ENCODE data around the gene CNTN4. TPM values are rescaled to one million over a fixed set of nuclear protein-coding genes. Genes with fewer than 3 reads are reported as not detected.

The CNTN4 gene
- total RNA-seq, 4 donors from 2014 or later, result 6.6 to 10.7 (median 9.7) TPM

DNA sequence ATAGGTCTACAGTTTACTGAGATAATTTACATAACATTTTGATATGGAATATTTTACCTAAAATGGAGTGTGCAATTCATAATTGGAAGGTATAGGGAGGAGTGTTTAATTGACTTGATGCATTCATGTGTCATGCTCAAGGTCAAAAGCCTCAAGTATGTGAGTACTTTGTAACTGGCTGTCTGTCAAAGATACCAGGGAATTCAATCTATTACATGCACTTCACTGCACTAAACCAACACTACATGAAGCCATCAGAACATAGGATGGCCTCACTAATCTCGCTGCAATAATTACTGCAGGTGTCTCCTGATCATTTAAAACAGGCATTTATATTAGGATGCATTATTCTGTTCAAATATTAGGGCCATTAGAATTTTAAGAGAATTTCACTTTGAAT is 367.2 kb downstream of the CNTN4 start:
- no peak for DNase-seq (ENCODE audit: extremely low spot score)
- Histone ChIP-seq H3K27ac (replicated peaks in 1 of 4) (no peak overlapping the region), H3K36me3 (no peaks in the 10 kb centered on the region), H3K27me3 (no peaks in the 10 kb centered on the region), H3K9me3 (no peaks in the 10 kb centered on the region), H3K4me1 (peaks cover 0 to 6% (median 0%) of the 10 kb centered on the region in 4 donors), H3K4me3 (no peak overlapping the region)
- TF ChIP-seq, protein P1, sequence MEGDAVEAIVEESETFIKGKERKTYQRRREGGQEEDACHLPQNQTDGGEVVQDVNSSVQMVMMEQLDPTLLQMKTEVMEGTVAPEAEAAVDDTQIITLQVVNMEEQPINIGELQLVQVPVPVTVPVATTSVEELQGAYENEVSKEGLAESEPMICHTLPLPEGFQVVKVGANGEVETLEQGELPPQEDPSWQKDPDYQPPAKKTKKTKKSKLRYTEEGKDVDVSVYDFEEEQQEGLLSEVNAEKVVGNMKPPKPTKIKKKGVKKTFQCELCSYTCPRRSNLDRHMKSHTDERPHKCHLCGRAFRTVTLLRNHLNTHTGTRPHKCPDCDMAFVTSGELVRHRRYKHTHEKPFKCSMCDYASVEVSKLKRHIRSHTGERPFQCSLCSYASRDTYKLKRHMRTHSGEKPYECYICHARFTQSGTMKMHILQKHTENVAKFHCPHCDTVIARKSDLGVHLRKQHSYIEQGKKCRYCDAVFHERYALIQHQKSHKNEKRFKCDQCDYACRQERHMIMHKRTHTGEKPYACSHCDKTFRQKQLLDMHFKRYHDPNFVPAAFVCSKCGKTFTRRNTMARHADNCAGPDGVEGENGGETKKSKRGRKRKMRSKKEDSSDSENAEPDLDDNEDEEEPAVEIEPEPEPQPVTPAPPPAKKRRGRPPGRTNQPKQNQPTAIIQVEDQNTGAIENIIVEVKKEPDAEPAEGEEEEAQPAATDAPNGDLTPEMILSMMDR (IDR thresholded peaks at IDR 0.05), result no peak
- TF ChIP-seq EP300 (IDR thresholded peaks at IDR 0.05) (no peak), POLR2AphosphoS5 (IDR thresholded peaks at IDR 0.05) (no peak), POLR2A (IDR thresholded peaks at IDR 0.05; ENCODE audit: low read depth) (no peak)
- intact Hi-C loops (cut with DNase I), result no loop called here
- WGBS, result 91% methylated on average over 1 of the region's 1 CpG

DNA sequence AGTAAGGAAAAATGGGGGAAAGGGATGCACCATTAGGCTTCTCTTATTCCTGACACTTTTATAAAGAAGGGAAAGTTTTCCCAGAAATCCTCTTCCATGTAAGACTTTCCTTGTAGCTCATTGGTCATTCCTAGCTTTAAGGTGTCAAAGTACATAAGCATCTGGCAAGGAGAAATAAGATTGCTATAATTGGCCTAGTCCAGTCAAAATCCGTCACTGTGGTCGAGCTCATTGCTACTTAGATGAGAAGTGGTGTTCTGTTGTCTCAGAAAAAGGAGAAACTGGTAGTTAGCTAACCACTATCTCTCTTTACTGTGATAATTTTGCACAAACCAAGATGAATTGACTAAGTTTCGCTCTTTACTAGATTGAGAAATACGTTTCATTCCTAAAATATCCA is 370.1 kb downstream of the CNTN4 start:
- DNase-seq (ENCODE audit: extremely low spot score), result no peak
- no peaks in the 10 kb centered on the region for H3K36me3 ChIP-seq
- no peaks in the 10 kb centered on the region for H3K27me3 ChIP-seq
- intact Hi-C loops (cut with DNase I), result no loop called here
- 88% methylated on average over 4 of the region's 4 CpGs for WGBS
- H3K4me1 ChIP-seq, result peaks cover 0 to 6% (median 0%) of the 10 kb centered on the region in 4 donors
- no peak for TF ChIP-seq POLR2A (IDR thresholded peaks at IDR 0.05; ENCODE audit: low read depth)
- TF ChIP-seq POLR2AphosphoS5 (IDR thresholded peaks at IDR 0.05), result no peak
- TF ChIP-seq, protein P1 (IDR thresholded peaks at IDR 0.05), result no peak
- TF ChIP-seq EP300 (IDR thresholded peaks at IDR 0.05), result no peak
- H3K4me3 ChIP-seq, result no peak overlapping the region
- no peak overlapping the region for H3K27ac ChIP-seq (replicated peaks in 1 of 4)
- H3K9me3 ChIP-seq, result no peaks in the 10 kb centered on the region

DNA sequence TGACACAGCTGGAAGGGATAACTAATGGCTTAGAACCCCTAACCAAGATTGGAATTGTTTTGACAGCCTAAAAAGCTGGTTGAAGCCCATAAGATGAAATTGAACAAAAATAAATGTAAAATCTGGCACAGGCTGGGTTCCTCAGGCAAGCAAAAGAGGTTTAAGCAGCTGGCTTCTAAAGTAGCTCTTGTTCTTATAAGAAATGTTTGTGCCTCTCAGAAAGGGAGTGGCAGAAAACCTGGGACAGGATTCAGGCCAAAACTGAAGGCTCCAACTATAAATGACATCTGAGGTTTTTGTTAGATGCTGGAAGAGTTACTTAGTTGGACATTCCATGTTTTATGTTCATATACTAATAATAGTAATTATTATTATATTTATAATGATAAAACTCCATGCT is 378.3 kb downstream of the CNTN4 start:
- no peaks in the 10 kb centered on the region for H3K9me3 ChIP-seq
- intact Hi-C loops (cut with DNase I), result no loop called here
- no peak overlapping the region for H3K27ac ChIP-seq (replicated peaks in 1 of 4)
- no peaks in the 10 kb centered on the region for H3K4me1 ChIP-seq
- DNase-seq (ENCODE audit: extremely low spot score), result no peak
- no peaks in the 10 kb centered on the region for H3K27me3 ChIP-seq
- H3K4me3 ChIP-seq, result no peak overlapping the region
- H3K36me3 ChIP-seq, result no peaks in the 10 kb centered on the region
- no peak for TF ChIP-seq EP300 (IDR thresholded peaks at IDR 0.05)
- TF ChIP-seq, protein P1 (IDR thresholded peaks at IDR 0.05), result no peak
- no peak for TF ChIP-seq POLR2A (IDR thresholded peaks at IDR 0.05; ENCODE audit: low read depth)
- no peak for TF ChIP-seq POLR2AphosphoS5 (IDR thresholded peaks at IDR 0.05)

DNA sequence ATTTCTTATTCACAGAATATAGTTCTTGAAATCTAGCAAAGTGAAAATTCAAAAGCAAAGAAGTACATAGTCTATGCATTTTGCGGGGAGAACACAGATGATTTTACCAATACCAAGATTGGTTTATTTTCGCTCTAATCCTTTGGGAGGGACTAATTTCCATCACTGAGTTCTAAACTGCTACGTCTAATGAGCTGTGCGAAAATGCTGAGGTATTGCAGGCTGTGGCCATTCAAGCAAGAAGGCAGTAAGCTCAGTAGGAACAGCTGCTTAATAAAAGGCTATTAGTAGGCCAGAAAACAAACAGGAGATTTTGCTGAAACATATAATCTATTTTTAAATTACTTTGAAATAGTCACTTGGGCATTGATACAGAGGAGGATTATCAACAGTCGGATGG is 379.0 kb downstream of the CNTN4 start:
- H3K4me3 ChIP-seq, result no peak overlapping the region
- H3K27me3 ChIP-seq, result no peaks in the 10 kb centered on the region
- no peaks in the 10 kb centered on the region for H3K4me1 ChIP-seq
- H3K36me3 ChIP-seq, result no peaks in the 10 kb centered on the region
- H3K27ac ChIP-seq (replicated peaks in 1 of 4), result no peak overlapping the region
- TF ChIP-seq, protein P1 (IDR thresholded peaks at IDR 0.05), result no peak
- no peak for TF ChIP-seq POLR2AphosphoS5 (IDR thresholded peaks at IDR 0.05)
- no peak for TF ChIP-seq POLR2A (IDR thresholded peaks at IDR 0.05; ENCODE audit: low read depth)
- TF ChIP-seq EP300 (IDR thresholded peaks at IDR 0.05), result no peak
- WGBS, result 84% methylated on average over 5 of the region's 5 CpGs
- intact Hi-C loops (cut with DNase I), result no loop called here
- H3K9me3 ChIP-seq, result no peaks in the 10 kb centered on the region
- DNase-seq (ENCODE audit: extremely low spot score), result no peak
